Thoracic aorta (tissue), 2 donors: ENCODE data around the gene PHF20. TPM values are rescaled to one million over a fixed set of nuclear protein-coding genes. Genes with fewer than 3 reads are reported as not detected.
"Not testable (repeated sequence)": the region's sequence is repeated elsewhere in the genome, so short reads cannot be mapped to it uniquely, and the experiment has no call there.

ENCODE experiments used
- ATAC-seq: fragments of 150-250 bp; one replicate; pipeline ENCODE4 v1.8.0; 2017; ENCODE audit warnings: low read depth; ENCODE audit not compliant: insufficient number of reproducible peaks, low FRiP score
- DNase-seq: peaks from one replicate; pipeline ENCODE4 v3.0.0-alpha.2; 2020; ENCODE audit warnings: low spot score
- H3K27ac ChIP-seq, 2 donors: fragments of 200-600 bp; sonication (generic); 1 replicate in 1 of 2; 2 replicates in 1 of 2; pipeline ENCODE4 v1.5.1; 2016; ENCODE audit warnings: mild to moderate bottlenecking in 2 of 2, moderate library complexity in 2 of 2
- H3K27me3 ChIP-seq: fragments of 200-600 bp; sonication (generic); replicated peaks from 2 replicates; pipeline ENCODE4 v1.6.0; 2016; ENCODE audit warnings: mild to moderate bottlenecking; ENCODE audit not compliant: insufficient read depth
- H3K36me3 ChIP-seq: fragments of 200-600 bp; sonication (generic); one replicate; pipeline ENCODE4 v1.5.1; 2016
- H3K4me1 ChIP-seq, 2 donors: fragments of 200-600 bp; sonication (generic); 1 replicate in 1 of 2; 2 replicates in 1 of 2; pipeline versions ENCODE4 v1.5.1 to v1.6.0; 2016; ENCODE audit warnings: low read depth in 2 of 2, mild to moderate bottlenecking in 1 of 2; ENCODE audit not compliant: control insufficient read depth in 1 of 2
- H3K4me3 ChIP-seq: fragments of 200-600 bp; sonication (generic); 2 replicates; pipeline ENCODE4 v1.5.1; 2016; ENCODE audit warnings: mild to moderate bottlenecking
- H3K9me3 ChIP-seq: fragments of 200-600 bp; sonication (generic); 2 replicates; pipeline ENCODE4 v1.5.1; 2016
- total RNA-seq, 2 donors: library from RNA; depleted of rRNA; stranded (reverse); fragments of >200 nt; gene quantifications; one replicate each; pipeline versions ENCODE4 v1.1.0 to v1.2.3, GENCODE V29; 2016
- TF ChIP-seq, protein P1 (sequence below): fragments of 200-600 bp; sonication (generic); IDR thresholded peaks from one replicate; pipeline ENCODE4 v1.5.1; 2019; ENCODE audit warnings: antibody characterized with exemption

The PHF20 gene
- total RNA-seq, 2 donors from 2014 or later: 35.8 to 46.8 TPM

DNA sequence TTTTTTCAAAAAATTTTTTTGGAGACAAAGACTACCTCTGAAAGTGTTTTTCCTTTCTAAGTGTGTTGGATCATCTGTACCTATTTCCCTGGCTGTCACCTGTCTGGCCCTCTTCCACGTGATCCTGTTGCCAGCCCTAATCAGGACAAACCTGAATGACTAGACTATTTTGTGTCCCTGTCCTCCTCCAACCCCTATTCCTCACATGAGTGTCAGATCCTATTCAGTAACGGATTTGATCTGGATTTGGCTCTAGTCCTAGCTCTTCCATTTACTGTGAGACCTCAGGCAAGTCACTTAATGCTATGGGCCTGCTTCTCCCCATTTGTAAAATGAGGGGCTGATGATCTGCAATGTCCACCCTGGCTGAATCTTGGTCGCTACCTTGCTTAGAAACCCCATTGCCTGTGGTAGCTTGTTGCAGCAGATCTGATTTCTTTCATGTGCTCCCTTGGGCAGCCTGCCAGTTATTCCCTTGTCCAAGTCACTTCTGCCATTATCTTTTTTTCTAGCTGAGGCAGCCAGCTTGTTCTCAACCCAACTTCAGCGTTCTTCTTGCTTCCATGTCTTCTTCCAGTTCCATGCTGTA, 4.8 kb downstream of the PHF20 start:
- ATAC-seq (no peak), DNase-seq (no peak)
- H3K27me3 ChIP-seq: no peaks in the 10 kb centered on the region
- no peaks in the 10 kb centered on the region for H3K36me3 ChIP-seq
- H3K4me3 ChIP-seq: no peak overlapping the region
- H3K27ac ChIP-seq: no peak overlapping the region
- H3K4me1 ChIP-seq: peaks cover 12 to 27% of the 10 kb centered on the region in 2 donors
- TF ChIP-seq, protein P1, sequence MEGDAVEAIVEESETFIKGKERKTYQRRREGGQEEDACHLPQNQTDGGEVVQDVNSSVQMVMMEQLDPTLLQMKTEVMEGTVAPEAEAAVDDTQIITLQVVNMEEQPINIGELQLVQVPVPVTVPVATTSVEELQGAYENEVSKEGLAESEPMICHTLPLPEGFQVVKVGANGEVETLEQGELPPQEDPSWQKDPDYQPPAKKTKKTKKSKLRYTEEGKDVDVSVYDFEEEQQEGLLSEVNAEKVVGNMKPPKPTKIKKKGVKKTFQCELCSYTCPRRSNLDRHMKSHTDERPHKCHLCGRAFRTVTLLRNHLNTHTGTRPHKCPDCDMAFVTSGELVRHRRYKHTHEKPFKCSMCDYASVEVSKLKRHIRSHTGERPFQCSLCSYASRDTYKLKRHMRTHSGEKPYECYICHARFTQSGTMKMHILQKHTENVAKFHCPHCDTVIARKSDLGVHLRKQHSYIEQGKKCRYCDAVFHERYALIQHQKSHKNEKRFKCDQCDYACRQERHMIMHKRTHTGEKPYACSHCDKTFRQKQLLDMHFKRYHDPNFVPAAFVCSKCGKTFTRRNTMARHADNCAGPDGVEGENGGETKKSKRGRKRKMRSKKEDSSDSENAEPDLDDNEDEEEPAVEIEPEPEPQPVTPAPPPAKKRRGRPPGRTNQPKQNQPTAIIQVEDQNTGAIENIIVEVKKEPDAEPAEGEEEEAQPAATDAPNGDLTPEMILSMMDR: no peak
- H3K9me3 ChIP-seq: no peaks in the 10 kb centered on the region

GRCh38 chr20:35783811-35784210, 12.0 kb downstream of the PHF20 start:
- not testable (repeated sequence) for DNase-seq, H3K4me3 ChIP-seq, H3K27ac ChIP-seq, H3K9me3 ChIP-seq, H3K27me3 ChIP-seq, ATAC-seq, H3K36me3 ChIP-seq
- peaks cover 0 to 14% of the 10 kb centered on the region in 2 donors for H3K4me1 ChIP-seq

GRCh38 chr20:35785541-35785940, 13.7 kb downstream of the PHF20 start:
- not testable (repeated sequence) for H3K4me3 ChIP-seq, ATAC-seq, DNase-seq, H3K27me3 ChIP-seq, H3K27ac ChIP-seq, H3K9me3 ChIP-seq, H3K36me3 ChIP-seq
- peaks cover 0 to 14% of the 10 kb centered on the region in 2 donors for H3K4me1 ChIP-seq

DNA sequence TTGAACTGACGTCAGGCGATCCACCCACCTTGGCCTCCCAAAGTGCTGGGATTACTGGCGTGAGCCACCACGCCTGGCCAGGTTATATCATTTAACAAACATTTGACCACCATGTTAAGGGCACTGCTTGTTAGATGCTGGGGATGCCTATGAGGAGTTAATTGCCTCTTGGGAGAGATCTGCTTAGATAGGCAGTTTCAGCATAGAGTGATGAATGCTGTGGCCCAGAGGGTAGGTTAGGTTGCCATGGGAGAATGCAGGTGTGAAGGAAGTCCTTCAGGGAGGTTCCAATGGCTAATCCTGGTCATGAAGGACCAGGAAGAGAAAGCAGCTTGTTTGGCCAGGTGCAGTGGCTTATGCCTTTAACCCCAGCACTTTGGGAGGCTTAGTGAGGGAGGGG, 17.0 kb downstream of the PHF20 start:
- Histone ChIP-seq H3K9me3 (no peaks in the 10 kb centered on the region), H3K27ac (no peak overlapping the region), H3K4me3 (no peak overlapping the region), H3K4me1 (peaks cover 5 to 10% of the 10 kb centered on the region in 2 donors), H3K36me3 (no peaks in the 10 kb centered on the region), H3K27me3 (no peaks in the 10 kb centered on the region)
- DNase-seq (no peak), ATAC-seq (no peak)
- TF ChIP-seq, protein P1: no peak

DNA sequence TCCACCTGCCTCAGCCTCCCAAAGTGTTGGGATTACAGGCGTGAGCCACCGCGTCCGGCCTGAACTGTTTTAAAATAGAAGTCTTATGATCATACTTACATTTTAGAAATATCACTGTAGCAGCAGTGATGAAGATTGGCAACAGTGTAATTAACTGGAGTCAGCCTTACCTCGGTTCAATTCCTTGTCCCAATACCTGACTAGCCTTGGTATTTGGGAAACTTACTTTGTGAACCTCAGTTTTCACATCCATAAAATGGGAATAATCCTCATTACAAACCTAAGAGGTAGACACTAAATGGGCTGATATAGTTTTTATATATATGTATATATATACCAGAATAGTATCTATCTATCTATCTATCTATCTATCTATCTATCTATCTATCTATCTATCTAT, 19.3 kb downstream of the PHF20 start:
- TF ChIP-seq, protein P1: no peak
- Histone ChIP-seq H3K9me3 (no peaks in the 10 kb centered on the region), H3K4me3 (no peak overlapping the region), H3K27ac (no peak overlapping the region), H3K27me3 (no peaks in the 10 kb centered on the region), H3K4me1 (peaks cover 5 to 10% of the 10 kb centered on the region in 2 donors), H3K36me3 (no peaks in the 10 kb centered on the region)
- ATAC-seq (no peak), DNase-seq (no peak)

- DNase-seq (no peak), ATAC-seq (no peak)
- no peaks in the 10 kb centered on the region for H3K27me3 ChIP-seq
- H3K36me3 ChIP-seq: no peaks in the 10 kb centered on the region
- peaks cover 8 to 10% of the 10 kb centered on the region in 2 donors for H3K4me1 ChIP-seq
- H3K9me3 ChIP-seq: no peaks in the 10 kb centered on the region
- H3K4me3 ChIP-seq: no peak overlapping the region
- peak overlapping the region in 1 of 2 donors; percentile 33 for H3K27ac ChIP-seq
- TF ChIP-seq, protein P1: no peak
Measured at GRCh38 chr20:35791821-35792220, 20.0 kb downstream of the PHF20 start.
